ENCODE results near the gene LIMCH1. TPM values are rescaled to one million over a fixed set of nuclear protein-coding genes. Genes with fewer than 3 reads are reported as not detected.

Gene LIMCH1
- polyA plus RNA-seq, 1 of the 3 experiments (the other 2 are of a cell fraction): 1.2 TPM

DNA sequence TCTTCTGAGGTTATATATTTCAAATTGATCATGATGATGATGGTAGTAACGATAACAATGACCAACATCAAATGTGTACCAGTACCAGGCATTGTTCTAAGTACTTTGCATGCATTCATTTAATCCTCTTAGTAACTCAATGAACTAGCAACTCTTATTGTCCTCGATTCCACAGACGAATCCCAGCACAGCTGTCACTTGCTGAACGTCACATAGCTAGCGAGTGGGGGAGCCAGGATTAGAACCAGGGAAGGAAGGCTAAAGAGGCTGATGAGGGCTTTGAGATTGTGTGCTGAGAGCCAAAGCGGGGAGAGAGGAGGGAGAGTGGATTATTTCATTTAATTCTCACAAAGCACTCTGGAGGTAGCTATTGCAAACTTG, 106.9 kb downstream of the LIMCH1 start (continued):
- TF ChIP-seq, protein P1, sequence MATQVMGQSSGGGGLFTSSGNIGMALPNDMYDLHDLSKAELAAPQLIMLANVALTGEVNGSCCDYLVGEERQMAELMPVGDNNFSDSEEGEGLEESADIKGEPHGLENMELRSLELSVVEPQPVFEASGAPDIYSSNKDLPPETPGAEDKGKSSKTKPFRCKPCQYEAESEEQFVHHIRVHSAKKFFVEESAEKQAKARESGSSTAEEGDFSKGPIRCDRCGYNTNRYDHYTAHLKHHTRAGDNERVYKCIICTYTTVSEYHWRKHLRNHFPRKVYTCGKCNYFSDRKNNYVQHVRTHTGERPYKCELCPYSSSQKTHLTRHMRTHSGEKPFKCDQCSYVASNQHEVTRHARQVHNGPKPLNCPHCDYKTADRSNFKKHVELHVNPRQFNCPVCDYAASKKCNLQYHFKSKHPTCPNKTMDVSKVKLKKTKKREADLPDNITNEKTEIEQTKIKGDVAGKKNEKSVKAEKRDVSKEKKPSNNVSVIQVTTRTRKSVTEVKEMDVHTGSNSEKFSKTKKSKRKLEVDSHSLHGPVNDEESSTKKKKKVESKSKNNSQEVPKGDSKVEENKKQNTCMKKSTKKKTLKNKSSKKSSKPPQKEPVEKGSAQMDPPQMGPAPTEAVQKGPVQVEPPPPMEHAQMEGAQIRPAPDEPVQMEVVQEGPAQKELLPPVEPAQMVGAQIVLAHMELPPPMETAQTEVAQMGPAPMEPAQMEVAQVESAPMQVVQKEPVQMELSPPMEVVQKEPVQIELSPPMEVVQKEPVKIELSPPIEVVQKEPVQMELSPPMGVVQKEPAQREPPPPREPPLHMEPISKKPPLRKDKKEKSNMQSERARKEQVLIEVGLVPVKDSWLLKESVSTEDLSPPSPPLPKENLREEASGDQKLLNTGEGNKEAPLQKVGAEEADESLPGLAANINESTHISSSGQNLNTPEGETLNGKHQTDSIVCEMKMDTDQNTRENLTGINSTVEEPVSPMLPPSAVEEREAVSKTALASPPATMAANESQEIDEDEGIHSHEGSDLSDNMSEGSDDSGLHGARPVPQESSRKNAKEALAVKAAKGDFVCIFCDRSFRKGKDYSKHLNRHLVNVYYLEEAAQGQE (IDR thresholded peaks at IDR 0.05; ENCODE audit: low read depth, low read length): no peak
- TF ChIP-seq SMC3 (IDR thresholded peaks at IDR 0.05; ENCODE audit: low read depth, low read length): no peak
- TF ChIP-seq, protein P2, sequence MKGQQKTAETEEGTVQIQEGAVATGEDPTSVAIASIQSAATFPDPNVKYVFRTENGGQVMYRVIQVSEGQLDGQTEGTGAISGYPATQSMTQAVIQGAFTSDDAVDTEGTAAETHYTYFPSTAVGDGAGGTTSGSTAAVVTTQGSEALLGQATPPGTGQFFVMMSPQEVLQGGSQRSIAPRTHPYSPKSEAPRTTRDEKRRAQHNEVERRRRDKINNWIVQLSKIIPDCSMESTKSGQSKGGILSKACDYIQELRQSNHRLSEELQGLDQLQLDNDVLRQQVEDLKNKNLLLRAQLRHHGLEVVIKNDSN (IDR thresholded peaks at IDR 0.05; ENCODE audit: borderline replicate concordance, low read depth): no peak
- TF ChIP-seq, protein P3, sequence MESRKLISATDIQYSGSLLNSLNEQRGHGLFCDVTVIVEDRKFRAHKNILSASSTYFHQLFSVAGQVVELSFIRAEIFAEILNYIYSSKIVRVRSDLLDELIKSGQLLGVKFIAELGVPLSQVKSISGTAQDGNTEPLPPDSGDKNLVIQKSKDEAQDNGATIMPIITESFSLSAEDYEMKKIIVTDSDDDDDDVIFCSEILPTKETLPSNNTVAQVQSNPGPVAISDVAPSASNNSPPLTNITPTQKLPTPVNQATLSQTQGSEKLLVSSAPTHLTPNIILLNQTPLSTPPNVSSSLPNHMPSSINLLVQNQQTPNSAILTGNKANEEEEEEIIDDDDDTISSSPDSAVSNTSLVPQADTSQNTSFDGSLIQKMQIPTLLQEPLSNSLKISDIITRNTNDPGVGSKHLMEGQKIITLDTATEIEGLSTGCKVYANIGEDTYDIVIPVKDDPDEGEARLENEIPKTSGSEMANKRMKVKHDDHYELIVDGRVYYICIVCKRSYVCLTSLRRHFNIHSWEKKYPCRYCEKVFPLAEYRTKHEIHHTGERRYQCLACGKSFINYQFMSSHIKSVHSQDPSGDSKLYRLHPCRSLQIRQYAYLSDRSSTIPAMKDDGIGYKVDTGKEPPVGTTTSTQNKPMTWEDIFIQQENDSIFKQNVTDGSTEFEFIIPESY (IDR thresholded peaks at IDR 0.05; ENCODE audit: borderline replicate concordance, low read depth): no peak
- no peak for TF ChIP-seq SIN3A (IDR thresholded peaks at IDR 0.05; ENCODE audit: borderline replicate concordance, low read depth, low read length)
- TF ChIP-seq NFIC (IDR thresholded peaks at IDR 0.05; ENCODE audit: borderline replicate concordance): no peak

- Histone ChIP-seq H4K20me1 (ENCODE audit: insufficient read depth) (no peaks in the 10 kb centered on the region), H3K27ac (ENCODE audit: low read depth in 2 of 2, low read length in 1 of 2) (no peak overlapping the region), H3K9ac (no peak overlapping the region), H3K36me3 (replicated peaks in 1 of 2; ENCODE audit: control insufficient read depth in 1 of 2, insufficient read depth in 2 of 2, low read length in 1 of 2) (peaks cover 0 to 8% of the 10 kb centered on the region in 2 experiments), H3K9me2 (no peaks in the 10 kb centered on the region), H2AFZ (ENCODE audit: low read depth) (no peak overlapping the region), H3K4me2 (no peak overlapping the region), H3K27me3 (ENCODE audit: insufficient read depth) (no peaks in the 10 kb centered on the region), H3F3A (replicated peaks; ENCODE audit: insufficient read depth) (no peaks in the 10 kb centered on the region), H3K4me3 (ENCODE audit: low read depth in 2 of 2, low read length in 1 of 2) (no peak overlapping the region), H3K79me2 (ENCODE audit: insufficient read depth) (no peaks in the 10 kb centered on the region), H3K4me1 (ENCODE audit: control insufficient read depth in 1 of 2, insufficient read depth in 2 of 2, low read depth in 1 of 2, low read length in 1 of 2) (peaks cover 0 to 8% of the 10 kb centered on the region in 2 experiments; a peak in 1 of 4 replicates), H3K9me3 (no peaks in the 10 kb centered on the region)
- 50% methylated on average over 5 of the region's 5 CpGs for WGBS (ENCODE audit: low lambda C conversion rate)
- no peak for DNase-seq
- ChIA-PET CTCF (interaction anchor here (3.5 kb wide), 1 partner anchor 365 kb away, joined by 36 read pairs; no protein-coding TSS in a partner anchor), POLR2A (no interaction called here)
- TF ChIP-seq PBX3 (IDR thresholded peaks at IDR 0.05) (no peak), CHD2 (IDR thresholded peaks at IDR 0.05; ENCODE audit: low read length, partially characterized antibody) (no peak), FOSL2 (IDR thresholded peaks at IDR 0.05; ENCODE audit: borderline replicate concordance, low read depth) (no peak), MAX (IDR thresholded peaks at IDR 0.05; ENCODE audit: low read depth) (no peak), FOXJ3 (CRISPR knock-in tag; IDR thresholded peaks at IDR 0.05) (no peak), TAF1 (IDR thresholded peaks at IDR 0.05; ENCODE audit: borderline replicate concordance, low read depth, low read length) (no peak), EZH2phosphoT487 (IDR thresholded peaks at IDR 0.05; ENCODE audit: borderline replicate concordance, low read depth) (no peak), RCOR1 (IDR thresholded peaks at IDR 0.05; ENCODE audit: low read length) (no peak), TEAD4 (IDR thresholded peaks at IDR 0.05; ENCODE audit: borderline replicate concordance, insufficient read depth) (no peak), GATA2 (CRISPR knock-in tag; IDR thresholded peaks at IDR 0.05) (no peak), GABPA (IDR thresholded peaks at IDR 0.05; ENCODE audit: low read depth) (no peak), SMC3 (IDR thresholded peaks at IDR 0.05; ENCODE audit: low read depth, low read length) (no peak)
- TF ChIP-seq, protein P4, sequence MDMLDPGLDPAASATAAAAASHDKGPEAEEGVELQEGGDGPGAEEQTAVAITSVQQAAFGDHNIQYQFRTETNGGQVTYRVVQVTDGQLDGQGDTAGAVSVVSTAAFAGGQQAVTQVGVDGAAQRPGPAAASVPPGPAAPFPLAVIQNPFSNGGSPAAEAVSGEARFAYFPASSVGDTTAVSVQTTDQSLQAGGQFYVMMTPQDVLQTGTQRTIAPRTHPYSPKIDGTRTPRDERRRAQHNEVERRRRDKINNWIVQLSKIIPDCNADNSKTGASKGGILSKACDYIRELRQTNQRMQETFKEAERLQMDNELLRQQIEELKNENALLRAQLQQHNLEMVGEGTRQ (IDR thresholded peaks at IDR 0.05; ENCODE audit: borderline replicate concordance, low read depth, low read length): no peak
- TF ChIP-seq, protein P3 (IDR thresholded peaks at IDR 0.05; ENCODE audit: borderline replicate concordance, low read depth): no peak
Observed at GRCh38 chr4:41645728-41646390, 107.9 kb downstream of the LIMCH1 start.
